ENCODE results near the gene CADPS.

The CADPS gene

GRCh38 chr3:62611541-62612240 lies 263.5 kb downstream of the CADPS start:
- Mint-ChIP-seq H3K9me3 (peaks cover 5% of the 10 kb centered on the region), H3K4me3 (no peak overlapping the region), H3K27ac (no peak overlapping the region), H3K36me3 (ENCODE audit: low read depth) (no peaks in the 10 kb centered on the region), H3K27me3 (peaks cover 4% of the 10 kb centered on the region), H3K4me1 (no peaks in the 10 kb centered on the region)
- DNase-seq = no peak
- ATAC-seq = no peak

- H3K4me1 Mint-ChIP-seq = no peaks in the 10 kb centered on the region
- H3K27ac Mint-ChIP-seq = no peak overlapping the region
- DNase-seq (no peak), ATAC-seq (no peak)
- H3K27me3 Mint-ChIP-seq = peaks cover 2% of the 10 kb centered on the region
- peaks cover 5% of the 10 kb centered on the region for H3K9me3 Mint-ChIP-seq
- no peak overlapping the region for H3K4me3 Mint-ChIP-seq
- H3K36me3 Mint-ChIP-seq (ENCODE audit: low read depth) = no peaks in the 10 kb centered on the region
These were observed 267.8 kb downstream of the CADPS start for GRCh38 chr3:62607287-62608029.

DNA sequence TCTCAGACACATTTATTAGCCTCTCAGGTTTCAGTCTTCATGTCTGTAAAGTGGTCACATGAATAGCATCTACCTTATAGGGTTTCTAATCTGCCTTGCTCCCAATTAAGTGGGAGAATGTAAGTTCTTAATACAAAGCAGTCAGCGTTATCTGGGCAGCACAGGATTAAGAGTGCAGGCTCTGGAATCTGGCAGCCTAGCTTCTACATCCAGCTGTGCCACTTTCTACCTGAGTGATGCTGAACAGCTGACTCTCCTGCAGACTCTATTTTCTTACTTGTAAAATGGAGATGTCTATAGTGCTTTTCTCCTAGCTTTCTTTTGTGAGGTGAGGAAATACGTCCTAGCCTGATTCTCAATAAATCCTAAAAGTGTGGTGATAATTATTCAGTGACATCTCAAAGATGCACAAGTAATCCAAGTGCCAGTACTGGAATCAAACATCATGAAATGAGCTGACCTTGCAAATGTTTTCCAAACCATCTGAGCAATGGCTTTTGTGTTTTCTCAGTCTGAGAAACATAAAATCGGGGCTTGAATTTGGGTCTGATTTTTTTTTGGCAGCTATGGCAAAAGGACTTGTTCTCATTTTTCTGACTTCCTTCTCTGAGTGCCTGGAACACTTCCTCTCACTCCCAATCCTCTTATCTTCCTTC lies 269.7 kb downstream of the CADPS start:
- Mint-ChIP-seq H3K9me3 (peaks cover 5% of the 10 kb centered on the region), H3K4me3 (no peak overlapping the region), H3K36me3 (ENCODE audit: low read depth) (no peaks in the 10 kb centered on the region), H3K4me1 (no peaks in the 10 kb centered on the region), H3K27ac (no peak overlapping the region), H3K27me3 (peaks cover 2% of the 10 kb centered on the region)
- no peak for ATAC-seq
- no peak for DNase-seq

- H3K36me3 Mint-ChIP-seq (ENCODE audit: low read depth) = no peaks in the 10 kb centered on the region
- no peak for ATAC-seq
These were observed 270.4 kb downstream of the CADPS start for GRCh38 chr3:62604751-62605351.

DNA sequence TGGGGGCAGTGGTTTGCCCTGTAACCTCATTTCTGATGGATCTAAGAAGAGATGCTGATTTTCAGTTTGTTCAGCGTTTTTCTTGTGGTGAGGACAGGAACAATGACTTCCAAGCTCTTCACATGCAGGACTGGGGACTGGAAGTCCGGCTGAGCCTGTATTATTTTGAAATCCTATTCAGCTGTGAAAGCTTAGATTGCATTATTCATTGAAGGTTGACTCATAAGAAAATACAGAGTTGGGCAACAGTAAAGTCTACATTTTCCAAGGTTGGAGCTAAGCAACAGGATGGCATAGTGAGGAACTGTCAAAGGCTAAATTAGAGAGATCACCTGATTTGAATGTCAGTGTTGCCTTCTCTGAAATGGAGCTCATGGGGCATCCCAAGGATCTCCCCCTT lies 270.9 kb downstream of the CADPS start:
- Mint-ChIP-seq H3K9me3 (peaks cover 5% of the 10 kb centered on the region), H3K27ac (no peak overlapping the region), H3K4me3 (no peak overlapping the region), H3K4me1 (no peaks in the 10 kb centered on the region), H3K27me3 (peaks cover 2% of the 10 kb centered on the region), H3K36me3 (ENCODE audit: low read depth) (no peaks in the 10 kb centered on the region)
- ATAC-seq (no peak), DNase-seq (no peak)

More at GRCh38 chr3:62604751-62605351, 270.4 kb downstream of the CADPS start:
- DNase-seq = no peak
- Mint-ChIP-seq H3K9me3 (peaks cover 5% of the 10 kb centered on the region), H3K4me3 (no peak overlapping the region), H3K4me1 (no peaks in the 10 kb centered on the region), H3K27ac (no peak overlapping the region), H3K27me3 (peaks cover 2% of the 10 kb centered on the region)

- Mint-ChIP-seq H3K36me3 (ENCODE audit: low read depth) (no peaks in the 10 kb centered on the region), H3K9me3 (peaks cover 5% of the 10 kb centered on the region), H3K4me1 (no peaks in the 10 kb centered on the region), H3K27me3 (peaks cover 2% of the 10 kb centered on the region), H3K4me3 (no peak overlapping the region), H3K27ac (no peak overlapping the region)
- DNase-seq (no peak), ATAC-seq (no peak)
These were observed 272.2 kb downstream of the CADPS start for GRCh38 chr3:62602987-62603386.

DNA sequence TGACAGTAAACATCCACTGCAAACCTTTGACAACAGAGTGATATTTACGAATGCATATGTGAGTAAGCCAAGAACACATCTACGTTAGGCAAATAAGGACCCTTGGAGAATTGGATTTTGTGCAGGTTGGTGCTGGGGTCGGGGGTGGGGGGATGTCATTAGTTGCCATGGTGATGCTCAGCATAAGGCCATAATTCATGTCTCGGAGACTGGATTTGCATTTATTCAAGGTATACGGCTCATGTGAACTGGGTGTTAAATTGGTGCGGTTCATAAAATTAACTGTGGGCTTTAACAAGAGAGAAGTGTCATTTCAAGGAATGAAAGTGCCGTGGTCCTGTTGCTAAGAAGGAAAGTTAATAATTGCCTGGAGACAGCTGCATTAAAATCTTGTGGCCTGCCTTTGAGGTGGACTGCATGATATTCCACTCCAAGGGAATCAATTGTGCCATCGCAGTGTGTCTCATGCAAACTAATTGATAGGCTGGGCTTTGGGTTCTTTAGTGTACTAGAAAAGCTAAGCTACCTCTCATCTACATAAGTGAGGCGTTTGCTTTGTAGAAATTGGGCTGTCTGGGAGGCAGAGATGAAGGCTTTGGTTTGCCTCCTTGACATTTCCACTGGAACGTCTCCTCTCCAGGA lies 273.0 kb downstream of the CADPS start:
- DNase-seq (no peak), ATAC-seq (no peak)
- Mint-ChIP-seq H3K9me3 (peaks cover 3% of the 10 kb centered on the region), H3K36me3 (ENCODE audit: low read depth) (no peaks in the 10 kb centered on the region), H3K27me3 (peaks cover 2% of the 10 kb centered on the region), H3K4me3 (no peak overlapping the region), H3K27ac (no peak overlapping the region), H3K4me1 (no peaks in the 10 kb centered on the region)

DNA sequence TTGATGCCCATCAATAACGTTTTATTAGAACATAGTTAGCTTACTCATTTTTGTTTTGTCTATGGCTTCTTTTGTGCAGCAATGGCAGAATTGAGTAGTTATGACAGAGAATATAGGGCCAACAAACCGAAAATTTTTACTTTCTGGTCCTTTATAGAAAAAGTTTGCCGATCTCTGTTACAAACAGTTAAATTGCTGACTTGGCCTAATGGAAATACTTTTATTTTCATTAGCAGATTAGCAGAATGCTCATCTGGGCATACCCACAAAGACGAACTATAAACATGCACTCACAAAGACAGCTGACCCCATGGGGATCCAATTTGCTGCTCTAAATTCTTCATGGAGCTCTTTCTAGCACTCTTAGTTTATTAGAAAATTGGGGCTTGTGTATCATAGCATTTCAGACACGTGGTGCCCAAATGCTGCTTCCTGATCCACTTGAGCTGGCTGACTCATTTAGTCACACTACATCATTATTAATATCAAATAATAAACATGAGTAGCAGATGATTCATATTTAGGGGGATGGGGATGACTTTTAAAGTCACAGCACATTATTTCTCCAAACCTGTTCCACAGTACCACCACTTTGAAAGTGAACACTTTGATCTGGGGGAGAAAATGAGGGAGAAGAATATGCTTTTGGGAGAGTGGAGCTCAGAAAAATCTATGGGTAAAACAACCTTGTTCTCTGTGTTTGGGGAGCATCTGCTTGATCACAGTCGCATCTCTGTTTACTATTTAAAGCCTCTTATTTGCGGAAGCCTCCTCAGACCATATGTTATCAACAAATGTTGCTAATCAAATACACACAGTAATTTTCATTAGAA lies 273.8 kb downstream of the CADPS start:
- Mint-ChIP-seq H3K27me3 (peaks cover 2% of the 10 kb centered on the region), H3K27ac (no peak overlapping the region), H3K36me3 (ENCODE audit: low read depth) (no peaks in the 10 kb centered on the region), H3K4me3 (no peak overlapping the region), H3K4me1 (no peaks in the 10 kb centered on the region), H3K9me3 (no peaks in the 10 kb centered on the region)
- no peak for DNase-seq
- no peak for ATAC-seq

DNA sequence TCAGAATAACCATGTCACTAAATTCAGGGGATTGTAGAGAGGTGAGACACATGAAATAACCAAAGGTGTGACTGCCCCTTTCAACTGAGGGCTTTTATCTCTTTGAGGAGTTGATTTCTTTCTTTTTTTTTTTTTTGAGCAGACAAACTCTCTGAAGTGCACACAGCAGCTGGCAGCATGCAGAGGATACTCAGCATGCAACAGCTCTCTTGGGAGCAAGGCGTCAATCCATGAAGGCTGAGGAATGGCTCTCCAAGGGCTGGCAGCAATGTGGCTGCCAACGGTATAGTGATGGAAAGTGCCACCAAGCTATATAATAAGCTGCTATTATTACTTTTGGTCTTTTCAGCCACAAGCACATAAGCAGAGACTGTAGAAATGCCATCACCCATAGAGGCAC lies 275.2 kb downstream of the CADPS start:
- H3K27ac Mint-ChIP-seq = no peak overlapping the region
- H3K36me3 Mint-ChIP-seq (ENCODE audit: low read depth) = no peaks in the 10 kb centered on the region
- H3K4me1 Mint-ChIP-seq = no peaks in the 10 kb centered on the region
- no peaks in the 10 kb centered on the region for H3K9me3 Mint-ChIP-seq
- H3K4me3 Mint-ChIP-seq = no peak overlapping the region
- no peak for ATAC-seq
- DNase-seq = no peak
- H3K27me3 Mint-ChIP-seq = no peaks in the 10 kb centered on the region

DNA sequence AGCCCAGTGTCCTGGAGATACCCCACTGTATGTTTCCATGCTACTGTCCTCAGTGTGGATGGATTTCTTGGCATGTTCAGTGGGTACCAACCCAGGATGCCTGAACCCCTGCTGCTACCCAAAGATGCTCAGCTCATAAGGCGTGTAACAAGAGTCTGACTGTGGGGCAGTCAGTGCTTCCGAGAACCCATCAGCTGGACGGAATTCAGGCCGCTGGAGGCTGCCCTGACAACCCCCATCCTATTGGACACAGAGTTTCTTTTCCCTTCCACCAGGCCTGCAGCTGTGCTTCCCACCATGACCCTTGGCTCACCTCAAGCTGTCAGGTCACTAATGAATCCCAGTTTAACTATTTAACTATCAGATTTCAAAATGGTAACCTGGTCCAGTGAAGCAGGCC lies 277.7 kb downstream of the CADPS start:
- H3K4me3 Mint-ChIP-seq = no peak overlapping the region
- H3K4me1 Mint-ChIP-seq = no peaks in the 10 kb centered on the region
- no peak overlapping the region for H3K27ac Mint-ChIP-seq
- no peak for ATAC-seq
- H3K27me3 Mint-ChIP-seq = no peaks in the 10 kb centered on the region
- no peaks in the 10 kb centered on the region for H3K36me3 Mint-ChIP-seq (ENCODE audit: low read depth)
- H3K9me3 Mint-ChIP-seq = no peaks in the 10 kb centered on the region
- no peak for DNase-seq

DNA sequence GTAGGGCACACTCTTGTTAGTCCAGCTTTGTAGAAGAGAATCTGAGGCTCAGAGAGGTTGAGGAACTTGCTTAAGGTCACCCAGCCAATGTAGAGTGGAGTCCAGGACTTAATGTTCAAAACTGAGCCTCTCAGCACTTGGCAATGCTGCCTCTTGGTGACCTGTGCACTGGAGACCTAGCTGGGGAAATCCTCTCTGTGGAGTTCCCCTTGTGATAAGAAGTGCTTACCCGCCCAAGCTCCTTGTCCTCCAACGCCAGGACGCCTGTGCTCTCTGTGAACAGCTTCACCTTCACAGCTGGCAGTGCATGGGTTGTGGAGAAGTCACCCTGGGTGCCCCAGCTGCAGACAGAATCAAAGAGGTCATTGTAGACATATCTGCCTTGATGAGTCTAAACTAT lies 282.8 kb downstream of the CADPS start:
- DNase-seq (no peak), ATAC-seq (no peak)
- Mint-ChIP-seq H3K36me3 (ENCODE audit: low read depth) (no peaks in the 10 kb centered on the region), H3K4me3 (no peak overlapping the region), H3K9me3 (no peaks in the 10 kb centered on the region), H3K4me1 (no peaks in the 10 kb centered on the region), H3K27me3 (no peaks in the 10 kb centered on the region), H3K27ac (no peak overlapping the region)

DNA sequence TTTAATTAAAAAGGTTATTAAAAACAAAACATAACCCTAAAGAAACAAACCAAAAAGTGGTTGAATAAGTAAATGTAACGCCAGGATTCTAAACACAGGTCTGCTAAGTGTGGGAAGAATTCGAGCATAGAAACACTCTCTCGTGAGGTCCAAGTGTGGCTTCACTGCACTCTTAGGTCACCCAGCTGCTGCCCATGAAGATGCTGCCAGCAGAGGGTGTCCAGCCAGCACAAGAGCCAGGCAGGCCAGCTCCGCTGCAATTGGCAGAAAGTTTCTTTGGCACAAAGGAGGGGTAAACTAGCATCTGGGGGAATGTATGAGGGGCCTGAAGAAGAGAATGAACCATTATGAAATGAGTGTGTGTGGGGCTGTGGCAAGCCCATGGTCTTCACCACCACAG lies 286.1 kb downstream of the CADPS start:
- Mint-ChIP-seq H3K9me3 (no peaks in the 10 kb centered on the region), H3K4me1 (no peaks in the 10 kb centered on the region), H3K4me3 (no peak overlapping the region), H3K27ac (no peak overlapping the region), H3K36me3 (ENCODE audit: low read depth) (no peaks in the 10 kb centered on the region), H3K27me3 (no peaks in the 10 kb centered on the region)
- ATAC-seq = no peak
- no peak for DNase-seq

DNA sequence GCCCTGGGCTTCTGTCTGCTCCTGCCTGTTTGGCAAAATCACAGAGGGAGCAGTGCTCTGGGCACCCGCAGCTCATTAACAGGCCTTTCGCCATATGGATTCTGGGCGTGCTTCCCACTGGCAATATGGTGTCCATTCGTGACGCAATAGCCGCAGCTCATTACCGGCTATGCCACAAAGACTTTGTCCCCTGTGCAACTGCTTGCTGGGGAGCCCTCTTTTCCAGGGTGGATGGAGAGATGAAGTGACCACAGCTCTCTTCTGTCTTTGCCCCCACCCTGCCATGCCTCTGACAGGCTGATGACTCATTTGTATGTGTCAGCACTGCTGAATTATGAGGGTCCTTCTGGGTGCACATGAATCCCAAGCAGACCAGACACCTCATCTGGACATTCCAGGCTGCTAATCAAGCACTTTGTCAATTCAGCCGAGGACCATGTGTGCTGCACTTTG lies 287.6 kb downstream of the CADPS start:
- Mint-ChIP-seq H3K27ac (no peak overlapping the region), H3K36me3 (ENCODE audit: low read depth) (no peaks in the 10 kb centered on the region), H3K4me3 (no peak overlapping the region), H3K27me3 (no peaks in the 10 kb centered on the region), H3K9me3 (no peaks in the 10 kb centered on the region), H3K4me1 (no peaks in the 10 kb centered on the region)
- no peak for ATAC-seq
- DNase-seq = no peak

GRCh38 chr3:62587169-62587568 lies 288.0 kb downstream of the CADPS start:
- Mint-ChIP-seq H3K27me3 (no peaks in the 10 kb centered on the region), H3K4me3 (no peak overlapping the region)

More at GRCh38 chr3:62587169-62587568, 288.0 kb downstream of the CADPS start:
- DNase-seq = no peak
- no peak for ATAC-seq
- H3K36me3 Mint-ChIP-seq (ENCODE audit: low read depth) = no peaks in the 10 kb centered on the region
- no peak overlapping the region for H3K27ac Mint-ChIP-seq
- H3K9me3 Mint-ChIP-seq = no peaks in the 10 kb centered on the region
- no peaks in the 10 kb centered on the region for H3K4me1 Mint-ChIP-seq

All from activated naive CD8-positive, alpha-beta T cell treated with anti-CD3 and anti-CD28 coated beads, Interleukin-2, amount 50 U/mL, for 24 hours (primary cell).